Common myeloid progenitor, CD34-positive (primary cell): ENCODE data around the gene AMMECR1.
A peak's percentile ranks its signal among the peaks of the same experiment; 100 is the strongest.

Experiments used
- CTCF ChIA-PET: fragments of 350-600 bp; sonication (Branson Sonifier 250); formaldehyde crosslinking; loops from one replicate; lab custom pipeline; 2021; ENCODE audit warnings: antibody characterized with exemption; lab: Charles Lee
- POLR2A ChIA-PET: fragments of 350-600 bp; sonication (Branson Sonifier 250); formaldehyde crosslinking; loops from one replicate; lab custom pipeline; 2021; ENCODE audit warnings: antibody characterized with exemption; lab: Charles Lee
- DNase-seq, 3 donors: peaks; one replicate each; pipeline versions ENCODE4 v3.0.0 to v3.0.0-alpha.2; 2013
- H3K27ac ChIP-seq, 2 experiments: 1 replicate in 1 of 2; 2 replicates in 1 of 2; pipeline ENCODE4 v1.7.0; 2013; ENCODE audit warnings: inconsistent platforms in 2 of 2, low read length in 2 of 2, mild to moderate bottlenecking in 2 of 2, low read depth in 1 of 2, moderate library complexity in 1 of 2; ENCODE audit not compliant: severe bottlenecking in 2 of 2, insufficient read depth in 1 of 2, poor library complexity in 1 of 2
- H3K27me3 ChIP-seq, 5 experiments: replicated peaks in 2 of 5; 1 replicate in 3 of 5; 2 replicates in 2 of 5; pipeline versions ENCODE4 v1.6.1 to v1.7.0; 2013; ENCODE audit warnings: low read length in 4 of 5, mild to moderate bottlenecking in 2 of 5, moderate library complexity in 2 of 5, inconsistent platforms in 1 of 5; ENCODE audit not compliant: insufficient read depth in 5 of 5, control insufficient read depth in 4 of 5
- H3K36me3 ChIP-seq, 4 experiments: 1 replicate in 2 of 4; 2 replicates in 2 of 4; pipeline versions ENCODE4 v1.6.1 to v1.7.0; 2013; ENCODE audit warnings: low read length in 3 of 4, control low read depth in 1 of 4, mild to moderate bottlenecking in 1 of 4; ENCODE audit not compliant: control insufficient read depth in 4 of 4, insufficient read depth in 4 of 4
- H3K4me1 ChIP-seq, 4 experiments: 1 replicate in 3 of 4; 2 replicates in 1 of 4; pipeline versions ENCODE4 v1.6.1 to v1.7.1; 2013; ENCODE audit warnings: low read length in 3 of 4, mild to moderate bottlenecking in 3 of 4, control low read depth in 1 of 4, inconsistent platforms in 1 of 4, moderate library complexity in 1 of 4; ENCODE audit not compliant: control insufficient read depth in 4 of 4, insufficient read depth in 4 of 4; ENCODE audit errors: control extremely low read depth in 1 of 4
- H3K4me3 ChIP-seq, 7 experiments: 1 replicate in 4 of 7; 2 replicates in 3 of 7; pipeline versions ENCODE4 v1.5.1 to v1.7.0; 2013; ENCODE audit warnings: mild to moderate bottlenecking in 7 of 7, low read length in 6 of 7, moderate library complexity in 6 of 7, inconsistent platforms in 2 of 7, low read depth in 2 of 7, control low read depth in 1 of 7; ENCODE audit not compliant: insufficient read depth in 4 of 7, control insufficient read depth in 1 of 7; ENCODE audit errors: extremely low read depth in 1 of 7
- H3K9me3 ChIP-seq, 5 experiments: 1 replicate in 4 of 5; 2 replicates in 1 of 5; pipeline versions ENCODE4 v1.6.1 to v1.7.1; 2013; ENCODE audit warnings: low read length in 4 of 5, mild to moderate bottlenecking in 2 of 5, inconsistent platforms in 1 of 5, low read depth in 1 of 5, moderate library complexity in 1 of 5; ENCODE audit not compliant: control insufficient read depth in 4 of 5, insufficient read depth in 2 of 5; ENCODE audit errors: control extremely low read depth in 1 of 5
- WGBS: methylation state at CpG from one replicate; pipeline ENCODE4 v1.1.5; 2013; ENCODE audit not compliant: insufficient coverage; 5-methylcytosine and 5-hydroxymethylcytosine counted together

The AMMECR1 gene

DNA sequence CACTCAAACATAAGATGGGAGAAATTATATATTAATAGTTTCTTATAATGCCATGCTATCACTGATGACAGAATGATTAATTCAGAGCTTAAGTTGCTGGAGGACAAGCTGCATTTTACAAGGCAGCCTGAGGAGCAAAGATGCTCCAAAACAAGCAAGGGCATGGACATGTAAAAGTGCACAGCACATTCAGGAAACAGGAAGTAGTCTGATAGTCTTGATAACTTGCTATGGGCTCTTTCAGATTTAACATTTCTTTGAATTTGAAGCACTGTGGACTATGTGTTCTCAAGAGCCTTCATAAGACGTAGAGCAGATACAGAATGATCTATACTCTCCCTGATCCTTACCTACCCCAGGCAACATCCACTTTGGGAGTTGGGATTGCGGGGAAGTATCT lies 50.0 kb downstream of the AMMECR1 start:
- peak overlapping the region in 1 of 7 experiments; percentile 28 for H3K4me3 ChIP-seq
- peak in 2 of 3 donors; percentile 20 to 29 for DNase-seq
- H3K9me3 ChIP-seq = no peaks in the 10 kb centered on the region
- ChIA-PET CTCF (no interaction called here), POLR2A (no interaction called here)
- H3K27ac ChIP-seq = no peak overlapping the region
- H3K4me1 ChIP-seq = peaks cover 0 to 9% (median 4%) of the 10 kb centered on the region in 4 experiments
- H3K27me3 ChIP-seq = no peaks in the 10 kb centered on the region
- no peaks in the 10 kb centered on the region for H3K36me3 ChIP-seq
- no CpG with 5 or more reads among the region's 2 CpGs for WGBS

DNA sequence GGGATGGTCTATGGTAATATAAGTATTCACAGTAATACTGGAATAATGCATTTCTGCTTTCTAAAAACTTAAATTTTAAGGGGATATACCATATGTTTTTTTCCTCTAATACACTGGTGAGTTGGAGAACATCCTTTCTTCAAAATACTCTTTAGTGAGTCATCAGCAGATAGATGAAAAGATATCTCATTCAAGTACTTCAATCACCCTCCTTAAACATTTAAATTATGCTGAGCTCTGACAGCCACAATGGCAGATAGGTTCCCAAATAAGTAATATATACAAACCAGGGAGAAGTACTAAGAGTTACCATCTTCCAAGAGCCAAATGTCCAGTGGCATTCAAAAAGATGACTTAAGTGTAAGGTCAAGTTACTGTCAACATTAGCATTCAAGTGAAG lies 52.2 kb downstream of the AMMECR1 start:
- no peaks in the 10 kb centered on the region for H3K27me3 ChIP-seq
- ChIA-PET CTCF (no interaction called here), POLR2A (no interaction called here)
- H3K9me3 ChIP-seq = no peaks in the 10 kb centered on the region
- DNase-seq = no peak
- H3K4me1 ChIP-seq = peaks cover 0 to 9% (median 4%) of the 10 kb centered on the region in 4 experiments
- no peaks in the 10 kb centered on the region for H3K36me3 ChIP-seq
- H3K27ac ChIP-seq = no peak overlapping the region
- no peak overlapping the region for H3K4me3 ChIP-seq

DNA sequence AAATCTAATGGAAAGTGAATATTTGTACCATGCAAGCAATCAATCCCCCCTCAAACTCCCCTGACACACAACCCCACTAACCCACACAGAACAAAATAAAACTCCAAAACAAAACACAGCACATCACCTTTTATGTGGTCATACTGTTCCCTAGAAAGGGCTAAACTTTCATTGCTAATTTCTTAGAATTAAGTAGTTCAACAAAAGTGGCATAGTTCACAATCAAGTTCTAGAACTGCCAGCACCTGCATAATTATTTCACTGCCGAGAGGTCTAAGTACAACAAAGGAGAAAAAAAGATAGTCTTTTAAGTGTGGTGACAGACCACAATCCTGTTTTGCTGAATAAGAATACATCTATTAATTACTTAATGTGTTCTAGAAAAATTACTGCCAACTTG lies 58.8 kb downstream of the AMMECR1 start:
- Histone ChIP-seq H3K27ac (no peak overlapping the region), H3K36me3 (no peaks in the 10 kb centered on the region), H3K9me3 (no peaks in the 10 kb centered on the region), H3K27me3 (no peaks in the 10 kb centered on the region), H3K4me3 (no peak overlapping the region), H3K4me1 (no peaks in the 10 kb centered on the region)
- ChIA-PET CTCF (no interaction called here), POLR2A (no interaction called here)
- no peak for DNase-seq
- WGBS = no CpG with 5 or more reads among the region's 1 CpG

DNA sequence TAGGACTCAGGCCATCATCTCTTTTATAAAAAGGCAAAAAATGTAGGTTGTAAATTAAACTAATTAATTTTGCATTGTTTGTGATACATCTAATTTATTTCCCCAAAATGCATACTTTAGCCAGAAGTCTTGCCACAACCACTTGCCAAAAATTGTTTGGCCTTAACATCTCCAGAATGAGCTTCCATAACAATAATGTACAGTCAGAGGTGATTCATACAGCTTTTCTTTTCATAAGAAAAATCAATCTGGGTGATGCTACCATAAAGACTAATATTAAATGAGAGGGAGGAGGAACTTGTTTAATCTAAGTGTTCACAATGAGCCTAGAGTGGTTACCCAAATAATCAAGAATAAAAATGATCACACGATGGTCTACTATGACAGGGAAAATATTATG lies 59.3 kb downstream of the AMMECR1 start:
- no peak overlapping the region for H3K4me3 ChIP-seq
- no peaks in the 10 kb centered on the region for H3K4me1 ChIP-seq
- ChIA-PET POLR2A (no interaction called here), CTCF (no interaction called here)
- WGBS = 67% methylated on average over 1 of the region's 1 CpG
- no peak overlapping the region for H3K27ac ChIP-seq
- no peaks in the 10 kb centered on the region for H3K36me3 ChIP-seq
- no peak for DNase-seq
- H3K27me3 ChIP-seq = no peaks in the 10 kb centered on the region
- H3K9me3 ChIP-seq = no peaks in the 10 kb centered on the region

DNA sequence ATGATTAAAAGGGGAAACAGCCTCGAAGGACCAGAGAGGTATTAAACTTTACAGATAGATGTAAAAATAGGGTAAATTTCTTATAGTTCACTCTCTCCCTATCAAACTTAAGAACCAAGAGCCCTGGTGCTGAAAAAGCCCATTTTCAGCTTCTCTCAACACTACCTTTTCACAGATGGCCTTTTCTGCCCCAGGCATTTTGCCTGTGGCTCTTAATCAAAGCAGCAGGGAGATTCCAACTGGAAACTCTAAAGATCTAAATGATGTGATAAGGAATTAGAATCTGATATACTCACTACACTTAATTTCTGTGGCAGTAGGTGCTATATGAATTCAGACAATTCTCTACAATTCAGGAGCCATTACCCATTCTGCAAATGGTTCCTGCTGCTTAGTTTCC lies 60.0 kb downstream of the AMMECR1 start:
- no CpG with 5 or more reads among the region's 1 CpG for WGBS
- H3K9me3 ChIP-seq = no peaks in the 10 kb centered on the region
- ChIA-PET POLR2A (no interaction called here), CTCF (no interaction called here)
- no peaks in the 10 kb centered on the region for H3K36me3 ChIP-seq
- H3K4me1 ChIP-seq = no peaks in the 10 kb centered on the region
- H3K4me3 ChIP-seq = no peak overlapping the region
- no peak overlapping the region for H3K27ac ChIP-seq
- H3K27me3 ChIP-seq = peaks cover 0 to 2% (median 0%) of the 10 kb centered on the region in 5 experiments
- DNase-seq = no peak

DNA sequence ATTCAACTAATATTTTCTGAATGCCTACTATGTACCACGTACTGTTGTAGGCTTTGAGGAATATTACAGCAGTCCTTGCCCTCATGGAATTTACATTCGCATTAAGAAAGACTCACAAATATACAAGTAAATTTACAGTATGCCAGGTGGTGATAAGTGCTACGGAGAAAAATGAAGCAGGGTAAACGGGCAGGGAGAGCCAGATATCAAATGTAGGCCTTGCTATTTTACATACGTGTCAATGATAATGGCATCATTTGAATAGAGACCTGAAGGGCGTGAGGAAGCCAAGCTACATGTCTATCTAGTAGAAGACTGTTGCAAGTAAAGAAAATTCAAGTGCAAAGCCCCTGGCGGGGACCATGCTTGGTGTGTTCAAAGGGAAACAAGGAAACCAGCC lies 65.2 kb downstream of the AMMECR1 start:
- CTCF ChIA-PET = no interaction called here
- H3K27me3 ChIP-seq = peaks cover 0 to 4% (median 0%) of the 10 kb centered on the region in 5 experiments
- WGBS = 72% methylated on average over 5 of the region's 7 CpGs
- H3K4me1 ChIP-seq = no peaks in the 10 kb centered on the region
- H3K27ac ChIP-seq = no peak overlapping the region
- no peaks in the 10 kb centered on the region for H3K36me3 ChIP-seq
- H3K9me3 ChIP-seq = no peaks in the 10 kb centered on the region
- POLR2A ChIA-PET = no interaction called here
- no peak overlapping the region for H3K4me3 ChIP-seq
- DNase-seq = no peak

DNA sequence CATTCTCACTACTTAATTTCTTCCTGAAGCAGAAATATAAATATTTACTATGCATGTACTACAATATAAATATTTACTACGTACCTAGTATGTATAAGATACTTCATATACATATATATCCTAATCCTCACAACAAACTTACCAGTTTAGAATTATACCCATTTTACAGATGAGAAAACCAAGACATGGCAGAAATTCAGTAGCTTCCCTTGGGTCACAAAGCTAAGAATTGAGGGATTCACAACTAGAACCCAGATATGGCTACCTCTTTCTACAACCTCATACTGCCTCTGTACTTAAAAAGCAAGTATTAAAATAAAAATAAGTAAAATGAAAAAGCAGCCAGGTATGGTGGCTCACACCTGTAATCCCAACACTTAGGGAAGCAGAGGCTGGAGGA lies 65.9 kb downstream of the AMMECR1 start:
- no peaks in the 10 kb centered on the region for H3K36me3 ChIP-seq
- POLR2A ChIA-PET = no interaction called here
- CTCF ChIA-PET = no interaction called here

More for the DNA sequence above, 65.9 kb downstream of the AMMECR1 start:
- Histone ChIP-seq H3K9me3 (no peaks in the 10 kb centered on the region), H3K27ac (no peak overlapping the region), H3K4me1 (no peaks in the 10 kb centered on the region), H3K27me3 (peaks cover 0 to 4% (median 0%) of the 10 kb centered on the region in 5 experiments), H3K4me3 (no peak overlapping the region)
- WGBS = no CpG with 5 or more reads among the region's 1 CpG
- DNase-seq = no peak
